ENCODE results near the gene NDUFA5.
A peak's percentile ranks its signal among the peaks of the same experiment; 100 is the strongest.
"Not testable (repeated sequence)": the region's sequence is repeated elsewhere in the genome, so short reads cannot be mapped to it uniquely, and the experiment has no call there.

NDUFA5 gene

GRCh38 chr7:123569352-123570010 is 11.9 kb upstream of the NDUFA5 start:
- no peak for DNase-seq

GRCh38 chr7:123562121-123562520 is 4.5 kb upstream of the NDUFA5 start:
- DNase-seq = no peak

- no peak for DNase-seq
Measured at GRCh38 chr7:123558289-123558874, 764 bp upstream of the NDUFA5 start.

- no peak for DNase-seq
Measured at GRCh38 chr7:123557016-123557397, 611 bp downstream of the NDUFA5 start.

- no peak for DNase-seq
Measured at GRCh38 chr7:123555484-123555883, 2.1 kb downstream of the NDUFA5 start.

GRCh38 chr7:123553159-123553558 is 4.5 kb downstream of the NDUFA5 start:
- DNase-seq = no peak

GRCh38 chr7:123552641-123553040 is 5.0 kb downstream of the NDUFA5 start:
- no peak for DNase-seq

GRCh38 chr7:123552134-123552533 is 5.5 kb downstream of the NDUFA5 start:
- not testable (repeated sequence) for DNase-seq

GRCh38 chr7:123548406-123548805 is 9.2 kb downstream of the NDUFA5 start:
- no peak for DNase-seq

GRCh38 chr7:123539871-123540270 is 17.7 kb downstream of the NDUFA5 start:
- no peak for DNase-seq

GRCh38 chr7:123538897-123539296 is 18.7 kb downstream of the NDUFA5 start:
- no peak for DNase-seq

GRCh38 chr7:123538189-123538714 is 19.4 kb downstream of the NDUFA5 start:
- no peak for DNase-seq

GRCh38 chr7:123537026-123537642 is 20.5 kb downstream of the NDUFA5 start:
- no peak for DNase-seq

GRCh38 chr7:123535517-123535916 is 22.1 kb downstream of the NDUFA5 start:
- DNase-seq = no peak

- DNase-seq = peak; percentile 87
Measured at GRCh38 chr7:123534383-123535260, 23.0 kb downstream of the NDUFA5 start, which contains the start of gene IQUB. TSS of gene IQUB (minus strand) at chr7:123534595. CDS start at chr7:123512340, 22,255 bp downstream.

GRCh38 chr7:123533929-123534382 is 23.7 kb downstream of the NDUFA5 start:
- DNase-seq = no peak

GRCh38 chr7:123533553-123533917 is 24.1 kb downstream of the NDUFA5 start:
- DNase-seq = no peak

GRCh38 chr7:123532788-123533552 is 24.6 kb downstream of the NDUFA5 start:
- DNase-seq = peak; percentile 71

- DNase-seq = peak; percentile 41
Measured at GRCh38 chr7:123532343-123532742, 25.3 kb downstream of the NDUFA5 start.

GRCh38 chr7:123530035-123530591 is 27.5 kb downstream of the NDUFA5 start:
- DNase-seq = not testable (repeated sequence)

GRCh38 chr7:123528265-123528664 is 29.4 kb downstream of the NDUFA5 start:
- DNase-seq = no peak
